ENCODE measurements around the gene ELFN2. TPM values are rescaled to one million over a fixed set of nuclear protein-coding genes. Genes with fewer than 3 reads are reported as not detected.

The ELFN2 gene
- total and polyA plus RNA-seq, 2 of the 13 experiments (the other 11 are each of a cell fraction or from before 2014, with no cell fraction given) = 0.01 TPM; not detected in 1

DNA sequence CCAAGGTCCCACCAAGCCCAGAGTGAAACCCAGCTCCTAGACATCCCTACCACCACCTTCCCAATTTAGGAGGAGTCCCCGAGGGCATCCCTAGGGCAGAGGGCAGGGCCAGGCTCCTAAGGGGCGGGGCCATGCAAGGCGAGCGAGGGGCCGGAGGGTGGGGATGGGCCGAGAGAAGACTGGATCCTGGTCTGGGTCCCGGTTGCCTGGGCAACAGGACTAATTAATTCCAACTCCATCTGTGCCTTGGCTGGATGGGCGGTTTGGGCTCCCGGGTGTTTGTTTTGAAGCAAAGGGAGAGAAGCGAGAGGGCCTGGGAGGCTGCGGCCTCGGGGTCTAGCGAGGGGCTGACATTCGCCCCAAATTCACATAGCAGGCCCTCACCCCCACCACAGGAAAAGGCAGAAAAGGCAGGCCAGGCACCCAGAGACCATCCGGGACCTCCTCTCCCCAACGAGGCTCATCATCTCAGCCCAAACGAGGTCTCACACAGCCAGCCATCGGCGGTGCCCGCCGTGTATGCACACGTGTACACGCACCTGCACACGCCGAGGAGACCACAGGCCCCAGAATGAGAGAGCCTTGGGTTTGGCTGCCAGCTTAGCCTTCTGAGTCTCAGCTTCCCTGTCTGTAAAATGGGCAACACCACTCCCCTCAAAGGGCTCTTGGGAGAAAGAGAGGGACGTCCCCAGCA, 23.9 kb downstream of the ELFN2 start:
- Histone ChIP-seq H3K79me2 (ENCODE audit: insufficient read depth, low read length) (no peaks in the 10 kb centered on the region), H3K27ac (ENCODE audit: extremely low read length, insufficient read depth, low read length) (no peak overlapping the region), H3K36me3 (replicated peaks in 1 of 2; ENCODE audit: control insufficient read depth in 1 of 2, insufficient read depth in 2 of 2, low read length in 2 of 2) (no peaks in the 10 kb centered on the region), H4K20me1 (ENCODE audit: insufficient read depth, low read length) (no peaks in the 10 kb centered on the region), H3K9ac (ENCODE audit: insufficient read depth, low read depth, low read length) (no peak overlapping the region), H3K4me1 (ENCODE audit: insufficient read depth, low read length) (no peaks in the 10 kb centered on the region), H3K9me3 (ENCODE audit: low read length) (no peaks in the 10 kb centered on the region), H3K4me3 (replicated peaks in 1 of 3; ENCODE audit: insufficient read depth in 1 of 3, low read depth in 2 of 3, low read length in 3 of 3) (no peak overlapping the region), H2AFZ (ENCODE audit: low read length) (no peak overlapping the region), H3K4me2 (ENCODE audit: low read depth, low read length) (no peak overlapping the region), H3K27me3 (ENCODE audit: control insufficient read depth in 1 of 2, insufficient read depth in 2 of 2, low read length in 2 of 2) (peaks cover 2 to 25% of the 10 kb centered on the region in 2 experiments; a peak in 4 of 5 replicates)
- ChIA-PET CTCF (ENCODE audit: low intra/inter-chr PET ratio, low total read pairs) (no interaction called here), POLR2A (no interaction called here)
- 24% methylated on average over 25 of the region's 26 CpGs for WGBS (ENCODE audit: low lambda C conversion rate)
- intact Hi-C loops (cut with micrococcal nuclease; ENCODE audit: unreplicated experiment) (no loop called here), in situ Hi-C loops (cut with HindIII; ENCODE audit: extremely low pct_ligation_motif_present, low pct_unique_long_range_greater_than_20kb) (no loop called here)
- DNase-seq (ENCODE audit: low spot score) = no peak
- TF ChIP-seq, protein P1, sequence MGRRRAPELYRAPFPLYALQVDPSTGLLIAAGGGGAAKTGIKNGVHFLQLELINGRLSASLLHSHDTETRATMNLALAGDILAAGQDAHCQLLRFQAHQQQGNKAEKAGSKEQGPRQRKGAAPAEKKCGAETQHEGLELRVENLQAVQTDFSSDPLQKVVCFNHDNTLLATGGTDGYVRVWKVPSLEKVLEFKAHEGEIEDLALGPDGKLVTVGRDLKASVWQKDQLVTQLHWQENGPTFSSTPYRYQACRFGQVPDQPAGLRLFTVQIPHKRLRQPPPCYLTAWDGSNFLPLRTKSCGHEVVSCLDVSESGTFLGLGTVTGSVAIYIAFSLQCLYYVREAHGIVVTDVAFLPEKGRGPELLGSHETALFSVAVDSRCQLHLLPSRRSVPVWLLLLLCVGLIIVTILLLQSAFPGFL (CRISPR knock-in tag; IDR thresholded peaks at IDR 0.05) = no peak
- TF ChIP-seq ZNF629 (CRISPR knock-in tag; conservative IDR thresholded peaks at IDR 0.05) (0 out of 2 replicates have a peak, but pooled peaks have one; percentile 30), ZSCAN29 (CRISPR knock-in tag; conservative IDR thresholded peaks at IDR 0.05) (no peak), ZFYVE20 (CRISPR knock-in tag; IDR thresholded peaks at IDR 0.05; ENCODE audit: borderline replicate concordance, low read depth) (no peak), CREM (IDR thresholded peaks at IDR 0.05) (no peak), CREM (CRISPR knock-in tag; IDR thresholded peaks at IDR 0.05) (no peak), ZSCAN21 (CRISPR knock-in tag; IDR thresholded peaks at IDR 0.05; ENCODE audit: borderline replicate concordance) (no peak), ZFAT (CRISPR knock-in tag; conservative IDR thresholded peaks at IDR 0.05) (no peak)
- TF ChIP-seq, protein P2, sequence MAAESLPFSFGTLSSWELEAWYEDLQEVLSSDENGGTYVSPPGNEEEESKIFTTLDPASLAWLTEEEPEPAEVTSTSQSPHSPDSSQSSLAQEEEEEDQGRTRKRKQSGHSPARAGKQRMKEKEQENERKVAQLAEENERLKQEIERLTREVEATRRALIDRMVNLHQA (CRISPR knock-in tag; IDR thresholded peaks at IDR 0.05) = no peak
- no peak for ATAC-seq
- BruUV-seq (replicated peaks) = no TSS peak
- no peak for FAIRE-seq

All from HepG2 (cell line).